K562 (cell line): ENCODE measurements around the gene STXBP5L. TPM values are rescaled to one million over a fixed set of nuclear protein-coding genes. Genes with fewer than 3 reads are reported as not detected.

Experiments used
- CTBP1 ChIP-seq: fragments of 450-650 bp; IDR thresholded peaks from 2 replicates; pipeline ENCODE4 v1.6.1; 2016; ENCODE audit warnings: borderline replicate concordance
- EHMT2 ChIP-seq: fragments of 450-650 bp; IDR thresholded peaks from 2 replicates; pipeline ENCODE4 v1.6.1; 2018; ENCODE audit warnings: antibody characterized with exemption
- ELF1 ChIP-seq: fragments of 200-800 bp; sonication (Bioruptor generic); IDR thresholded peaks from 2 replicates; pipeline ENCODE4 v1.6.1; 2016; ENCODE audit warnings: missing genetic modification characterization, missing compliant biosample characterization
- GABPB2 ChIP-seq: fragments of 250-450 bp; sonication (Bioruptor Pico); conservative IDR thresholded peaks from 2 replicates; pipeline ENCODE4 v1.5.1; 2021; ENCODE audit warnings: mild to moderate bottlenecking
- POLR2AphosphoS2 ChIP-seq: IDR thresholded peaks from 2 replicates; pipeline ENCODE4 v1.6.1; 2012; ENCODE audit warnings: low read length, improper control_type of control experiment
- POLR3A ChIP-seq: IDR thresholded peaks from 2 replicates; pipeline ENCODE4 v1.6.1; 2011; ENCODE audit warnings: borderline replicate concordance, mild to moderate bottlenecking, moderate library complexity; ENCODE audit not compliant: insufficient read length, insufficient read depth; ENCODE audit errors: extremely low read depth
- SPI1 ChIP-seq: IDR thresholded peaks from 2 replicates; pipeline ENCODE4 v1.6.1; 2011; ENCODE audit warnings: low read depth, low read length, control low read depth, borderline replicate concordance
- TGIF2 ChIP-seq: sonication (generic); formaldehyde crosslinking; IDR thresholded peaks from 2 replicates; pipeline ENCODE4 v1.8.1; 2022; ENCODE audit warnings: mild to moderate bottlenecking, missing genetic modification reagents, moderate library complexity
- ZBTB1 ChIP-seq: sonication (generic); formaldehyde crosslinking; IDR thresholded peaks from 2 replicates; pipeline ENCODE4 v1.8.1; 2023; ENCODE audit warnings: missing genetic modification reagents, low read depth, mild to moderate bottlenecking, borderline replicate concordance
- ZNF133 ChIP-seq: fragments of 250-450 bp; sonication (Bioruptor Pico); IDR thresholded peaks from 2 replicates; pipeline ENCODE4 v1.4.0; 2020; ENCODE audit warnings: mild to moderate bottlenecking
- polyA plus RNA-seq, 8 experiments: library from polyadenylated mRNA; depleted of rRNA in 4 of 8; stranded (reverse) in 5 of 8; unstranded in 3 of 8; fragments of >200 nt; fragmentation: Nextera tagmentation in 2 of 8; fragmentation: Illumina TruSeq in 1 of 8; extraction: Ambion mirVana in 2 of 8; extraction: Trizol in 1 of 8; gene quantifications; 2 replicates each; pipeline versions ENCODE4 v1.2.1 to v1.2.3, GENCODE V29; 2011 to 2014; ENCODE audit warnings: inconsistent platforms in 1 of 8, missing spikeins in 1 of 8
- total RNA-seq, 7 experiments: library from RNA; depleted of rRNA in 6 of 7; stranded (reverse); fragments of >200 nt in 6 of 7; fragmentation: Illumina TruSeq in 2 of 7; extraction: Trizol in 2 of 7; gene quantifications; 2 replicates each; pipeline versions ENCODE4 v1.2.1 to v1.2.3, GENCODE V29; 2011 to 2021; ENCODE audit warnings: low replicate concordance in 1 of 7
- TF ChIP-seq, protein P1 (sequence below): fragments of 200-600 bp; sonication (generic); IDR thresholded peaks from one replicate; pipeline ENCODE4 v1.6.1; 2012; ENCODE audit warnings: mild to moderate bottlenecking, low read depth, low read length, inconsistent platforms
- TF ChIP-seq, protein P2 (sequence below), 3 experiments: fragments of 200-800 bp in 1 of 3; fragments of 250-450 bp in 1 of 3; fragments of 450-650 bp in 1 of 3; sonication (Bioruptor Pico) in 1 of 3; sonication (Bioruptor generic) in 1 of 3; formaldehyde crosslinking in 1 of 3; IDR thresholded peaks; 2 replicates each; pipeline versions ENCODE4 v1.6.1 to v1.8.0; 2016 to 2022; ENCODE audit warnings: mild to moderate bottlenecking in 2 of 3, missing genetic modification characterization in 2 of 3, missing compliant biosample characterization in 1 of 3, moderate library complexity in 1 of 3

Gene STXBP5L
- total and polyA plus RNA-seq, 9 of the 15 experiments (the other 6 are each of a cell fraction or from before 2014, with no cell fraction given) = 0.03 to 0.04 (median 0.03) TPM; not detected in 6

DNA sequence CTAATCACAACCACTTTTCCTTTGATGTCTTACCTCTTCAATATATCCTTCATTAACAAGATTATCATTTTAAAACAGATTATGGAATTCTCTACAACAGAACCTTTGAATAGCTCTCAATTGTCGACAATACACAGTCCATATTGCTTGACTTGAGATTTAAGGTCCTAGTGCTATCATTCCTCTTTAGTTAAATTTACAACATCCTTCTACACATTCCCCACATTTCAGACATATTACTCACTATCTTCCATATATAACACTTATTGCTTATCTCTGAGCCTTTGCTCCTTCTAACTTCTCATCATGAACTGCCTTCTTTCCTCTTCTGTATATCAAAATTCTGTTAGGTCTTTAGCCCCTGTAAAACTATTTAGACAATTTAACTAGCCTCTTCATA is 247.0 kb downstream of the STXBP5L start (continued):
- no peak for TF ChIP-seq GABPB2 (CRISPR knock-in tag)
- no peak for TF ChIP-seq CTBP1
- no peak for TF ChIP-seq TGIF2 (CRISPR knock-in tag)
- no peak for TF ChIP-seq POLR3A
- TF ChIP-seq ZBTB1 (CRISPR knock-in tag) = no peak
- TF ChIP-seq, protein P1, sequence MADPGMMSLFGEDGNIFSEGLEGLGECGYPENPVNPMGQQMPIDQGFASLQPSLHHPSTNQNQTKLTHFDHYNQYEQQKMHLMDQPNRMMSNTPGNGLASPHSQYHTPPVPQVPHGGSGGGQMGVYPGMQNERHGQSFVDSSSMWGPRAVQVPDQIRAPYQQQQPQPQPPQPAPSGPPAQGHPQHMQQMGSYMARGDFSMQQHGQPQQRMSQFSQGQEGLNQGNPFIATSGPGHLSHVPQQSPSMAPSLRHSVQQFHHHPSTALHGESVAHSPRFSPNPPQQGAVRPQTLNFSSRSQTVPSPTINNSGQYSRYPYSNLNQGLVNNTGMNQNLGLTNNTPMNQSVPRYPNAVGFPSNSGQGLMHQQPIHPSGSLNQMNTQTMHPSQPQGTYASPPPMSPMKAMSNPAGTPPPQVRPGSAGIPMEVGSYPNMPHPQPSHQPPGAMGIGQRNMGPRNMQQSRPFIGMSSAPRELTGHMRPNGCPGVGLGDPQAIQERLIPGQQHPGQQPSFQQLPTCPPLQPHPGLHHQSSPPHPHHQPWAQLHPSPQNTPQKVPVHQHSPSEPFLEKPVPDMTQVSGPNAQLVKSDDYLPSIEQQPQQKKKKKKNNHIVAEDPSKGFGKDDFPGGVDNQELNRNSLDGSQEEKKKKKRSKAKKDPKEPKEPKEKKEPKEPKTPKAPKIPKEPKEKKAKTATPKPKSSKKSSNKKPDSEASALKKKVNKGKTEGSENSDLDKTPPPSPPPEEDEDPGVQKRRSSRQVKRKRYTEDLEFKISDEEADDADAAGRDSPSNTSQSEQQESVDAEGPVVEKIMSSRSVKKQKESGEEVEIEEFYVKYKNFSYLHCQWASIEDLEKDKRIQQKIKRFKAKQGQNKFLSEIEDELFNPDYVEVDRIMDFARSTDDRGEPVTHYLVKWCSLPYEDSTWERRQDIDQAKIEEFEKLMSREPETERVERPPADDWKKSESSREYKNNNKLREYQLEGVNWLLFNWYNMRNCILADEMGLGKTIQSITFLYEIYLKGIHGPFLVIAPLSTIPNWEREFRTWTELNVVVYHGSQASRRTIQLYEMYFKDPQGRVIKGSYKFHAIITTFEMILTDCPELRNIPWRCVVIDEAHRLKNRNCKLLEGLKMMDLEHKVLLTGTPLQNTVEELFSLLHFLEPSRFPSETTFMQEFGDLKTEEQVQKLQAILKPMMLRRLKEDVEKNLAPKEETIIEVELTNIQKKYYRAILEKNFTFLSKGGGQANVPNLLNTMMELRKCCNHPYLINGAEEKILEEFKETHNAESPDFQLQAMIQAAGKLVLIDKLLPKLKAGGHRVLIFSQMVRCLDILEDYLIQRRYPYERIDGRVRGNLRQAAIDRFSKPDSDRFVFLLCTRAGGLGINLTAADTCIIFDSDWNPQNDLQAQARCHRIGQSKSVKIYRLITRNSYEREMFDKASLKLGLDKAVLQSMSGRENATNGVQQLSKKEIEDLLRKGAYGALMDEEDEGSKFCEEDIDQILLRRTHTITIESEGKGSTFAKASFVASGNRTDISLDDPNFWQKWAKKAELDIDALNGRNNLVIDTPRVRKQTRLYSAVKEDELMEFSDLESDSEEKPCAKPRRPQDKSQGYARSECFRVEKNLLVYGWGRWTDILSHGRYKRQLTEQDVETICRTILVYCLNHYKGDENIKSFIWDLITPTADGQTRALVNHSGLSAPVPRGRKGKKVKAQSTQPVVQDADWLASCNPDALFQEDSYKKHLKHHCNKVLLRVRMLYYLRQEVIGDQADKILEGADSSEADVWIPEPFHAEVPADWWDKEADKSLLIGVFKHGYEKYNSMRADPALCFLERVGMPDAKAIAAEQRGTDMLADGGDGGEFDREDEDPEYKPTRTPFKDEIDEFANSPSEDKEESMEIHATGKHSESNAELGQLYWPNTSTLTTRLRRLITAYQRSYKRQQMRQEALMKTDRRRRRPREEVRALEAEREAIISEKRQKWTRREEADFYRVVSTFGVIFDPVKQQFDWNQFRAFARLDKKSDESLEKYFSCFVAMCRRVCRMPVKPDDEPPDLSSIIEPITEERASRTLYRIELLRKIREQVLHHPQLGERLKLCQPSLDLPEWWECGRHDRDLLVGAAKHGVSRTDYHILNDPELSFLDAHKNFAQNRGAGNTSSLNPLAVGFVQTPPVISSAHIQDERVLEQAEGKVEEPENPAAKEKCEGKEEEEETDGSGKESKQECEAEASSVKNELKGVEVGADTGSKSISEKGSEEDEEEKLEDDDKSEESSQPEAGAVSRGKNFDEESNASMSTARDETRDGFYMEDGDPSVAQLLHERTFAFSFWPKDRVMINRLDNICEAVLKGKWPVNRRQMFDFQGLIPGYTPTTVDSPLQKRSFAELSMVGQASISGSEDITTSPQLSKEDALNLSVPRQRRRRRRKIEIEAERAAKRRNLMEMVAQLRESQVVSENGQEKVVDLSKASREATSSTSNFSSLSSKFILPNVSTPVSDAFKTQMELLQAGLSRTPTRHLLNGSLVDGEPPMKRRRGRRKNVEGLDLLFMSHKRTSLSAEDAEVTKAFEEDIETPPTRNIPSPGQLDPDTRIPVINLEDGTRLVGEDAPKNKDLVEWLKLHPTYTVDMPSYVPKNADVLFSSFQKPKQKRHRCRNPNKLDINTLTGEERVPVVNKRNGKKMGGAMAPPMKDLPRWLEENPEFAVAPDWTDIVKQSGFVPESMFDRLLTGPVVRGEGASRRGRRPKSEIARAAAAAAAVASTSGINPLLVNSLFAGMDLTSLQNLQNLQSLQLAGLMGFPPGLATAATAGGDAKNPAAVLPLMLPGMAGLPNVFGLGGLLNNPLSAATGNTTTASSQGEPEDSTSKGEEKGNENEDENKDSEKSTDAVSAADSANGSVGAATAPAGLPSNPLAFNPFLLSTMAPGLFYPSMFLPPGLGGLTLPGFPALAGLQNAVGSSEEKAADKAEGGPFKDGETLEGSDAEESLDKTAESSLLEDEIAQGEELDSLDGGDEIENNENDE = no peak
- no peak for TF ChIP-seq EHMT2
- no peak for TF ChIP-seq ZNF133
- TF ChIP-seq, protein P2, sequence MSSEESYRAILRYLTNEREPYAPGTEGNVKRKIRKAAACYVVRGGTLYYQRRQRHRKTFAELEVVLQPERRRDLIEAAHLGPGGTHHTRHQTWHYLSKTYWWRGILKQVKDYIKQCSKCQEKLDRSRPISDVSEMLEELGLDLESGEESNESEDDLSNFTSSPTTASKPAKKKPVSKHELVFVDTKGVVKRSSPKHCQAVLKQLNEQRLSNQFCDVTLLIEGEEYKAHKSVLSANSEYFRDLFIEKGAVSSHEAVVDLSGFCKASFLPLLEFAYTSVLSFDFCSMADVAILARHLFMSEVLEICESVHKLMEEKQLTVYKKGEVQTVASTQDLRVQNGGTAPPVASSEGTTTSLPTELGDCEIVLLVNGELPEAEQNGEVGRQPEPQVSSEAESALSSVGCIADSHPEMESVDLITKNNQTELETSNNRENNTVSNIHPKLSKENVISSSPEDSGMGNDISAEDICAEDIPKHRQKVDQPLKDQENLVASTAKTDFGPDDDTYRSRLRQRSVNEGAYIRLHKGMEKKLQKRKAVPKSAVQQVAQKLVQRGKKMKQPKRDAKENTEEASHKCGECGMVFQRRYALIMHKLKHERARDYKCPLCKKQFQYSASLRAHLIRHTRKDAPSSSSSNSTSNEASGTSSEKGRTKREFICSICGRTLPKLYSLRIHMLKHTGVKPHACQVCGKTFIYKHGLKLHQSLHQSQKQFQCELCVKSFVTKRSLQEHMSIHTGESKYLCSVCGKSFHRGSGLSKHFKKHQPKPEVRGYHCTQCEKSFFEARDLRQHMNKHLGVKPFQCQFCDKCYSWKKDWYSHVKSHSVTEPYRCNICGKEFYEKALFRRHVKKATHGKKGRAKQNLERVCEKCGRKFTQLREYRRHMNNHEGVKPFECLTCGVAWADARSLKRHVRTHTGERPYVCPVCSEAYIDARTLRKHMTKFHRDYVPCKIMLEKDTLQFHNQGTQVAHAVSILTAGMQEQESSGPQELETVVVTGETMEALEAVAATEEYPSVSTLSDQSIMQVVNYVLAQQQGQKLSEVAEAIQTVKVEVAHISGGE (CRISPR knock-in tag; IDR thresholded peaks at IDR 0.05) = no peak
- TF ChIP-seq POLR2AphosphoS2 = no peak
- TF ChIP-seq SPI1 = no peak
- TF ChIP-seq ELF1 (tag) = no peak
